ENCODE results near the gene KRTAP19-2. TPM values are rescaled to one million over a fixed set of nuclear protein-coding genes. Genes with fewer than 3 reads are reported as not detected.

KRTAP19-2 gene, protein sequence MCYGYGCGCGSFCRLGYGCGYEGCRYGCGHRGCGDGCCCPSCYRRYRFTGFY
- total RNA-seq (2016; rRNA removed; fragmentation: Illumina TruSeq; extraction: Trizol) (not detected in 2 replicates), polyA plus RNA-seq (2011; rRNA removed) (not detected in 2 replicates), polyA minus RNA-seq (2011; rRNA and poly(A)+ RNA removed; ENCODE audit: low replicate concordance) (not detected in 2 replicates), Bru-seq, nascent RNA (not detected), BruChase-seq, experiment 1, labeled RNA remaining after a 6-hour chase (not detected), BruChase-seq, experiment 2, labeled RNA remaining after a 2-hour chase (not detected)
- not detected in 2 replicates for total RNA-seq (2016; cell fraction: cytosol; rRNA removed; fragmentation: Illumina TruSeq; extraction: Trizol; ENCODE audit: low read depth)
- total RNA-seq (2016; cell fraction: insoluble cytoplasmic fraction; rRNA removed; fragmentation: Illumina TruSeq; extraction: Trizol), result not detected in 2 replicates
- total RNA-seq (2016; cell fraction: membrane; rRNA removed; fragmentation: Illumina TruSeq; extraction: Trizol), result not detected in 2 replicates
- not detected in 2 replicates for total RNA-seq (2016; cell fraction: nucleus; rRNA removed; fragmentation: Illumina TruSeq; extraction: Trizol)
- polyA plus RNA-seq (2011; cell fraction: cytosol; rRNA removed), result not detected in 2 replicates
- polyA plus RNA-seq (2011; cell fraction: nucleus; rRNA removed), result not detected in 2 replicates
- not detected in 2 replicates for polyA plus RNA-seq (2012)
- not detected in 2 replicates for polyA plus RNA-seq (2016; cell fraction: cytosol; fragmentation: Illumina TruSeq; extraction: Trizol; ENCODE audit: low read depth)
- not detected in 2 replicates for polyA plus RNA-seq (2016; cell fraction: insoluble cytoplasmic fraction; fragmentation: Illumina TruSeq; extraction: Trizol; ENCODE audit: low read depth)
- not detected in 2 replicates for polyA plus RNA-seq (2016; cell fraction: membrane; fragmentation: Illumina TruSeq; extraction: Trizol; ENCODE audit: low read depth)
- not detected in 2 replicates for polyA plus RNA-seq (2016; cell fraction: nucleus; fragmentation: Illumina TruSeq; extraction: Trizol; ENCODE audit: insufficient read depth, low read depth)
- not detected in 2 replicates for polyA minus RNA-seq (2011; cell fraction: cytosol; rRNA and poly(A)+ RNA removed)
- not detected in 2 replicates for polyA minus RNA-seq (2011; cell fraction: nucleus; rRNA and poly(A)+ RNA removed)
- long read RNA-seq, experiment 1, result 0 reads
- long read RNA-seq, experiment 2, result 0 reads

DNA sequence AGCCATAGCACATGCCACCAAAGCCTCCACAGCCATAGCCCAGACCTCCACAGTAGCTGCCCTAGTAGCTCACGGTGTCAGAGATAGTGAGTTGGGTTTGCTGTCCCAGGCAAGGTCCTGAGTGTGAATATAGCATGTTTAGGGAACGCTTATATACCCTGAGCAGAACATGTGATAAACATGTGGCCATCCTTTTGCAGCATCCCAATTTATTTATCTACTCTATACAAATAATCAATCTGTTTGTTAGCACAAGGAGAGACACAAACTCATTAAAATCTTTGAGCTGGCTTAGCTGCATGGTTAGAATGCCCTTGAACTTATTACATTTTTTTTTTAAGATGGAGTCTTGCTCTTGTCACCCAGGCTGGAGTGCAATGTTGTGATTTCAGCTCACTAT lies at the start of gene KRTAP19-2:
TSS of gene KRTAP19-2 (minus strand) at position 101 of the 400 bp plus-strand sequence. CDS start at position 13, 88 bp downstream.
- BruUV-seq (replicated peaks), result no TSS peak
- WGBS (ENCODE audit: low lambda C conversion rate), result 0% methylated on average over 2 of the region's 2 CpGs
- intact Hi-C loops (cut with micrococcal nuclease; ENCODE audit: unreplicated experiment) (no loop called here), in situ Hi-C loops (cut with HindIII; ENCODE audit: extremely low pct_ligation_motif_present, low pct_unique_long_range_greater_than_20kb) (no loop called here)
- no peak for TF ChIP-seq CBX1 (IDR thresholded peaks at IDR 0.05; ENCODE audit: low read depth)
- TF ChIP-seq NFE2L2 (IDR thresholded peaks at IDR 0.05; ENCODE audit: low read length), result no peak
- TF ChIP-seq ETS1 (CRISPR knock-in tag; IDR thresholded peaks at IDR 0.05), result no peak
- TF ChIP-seq ATF7-NPFF (CRISPR knock-in tag; IDR thresholded peaks at IDR 0.05; ENCODE audit: low read depth), result no peak
- TF ChIP-seq ARNT (IDR thresholded peaks at IDR 0.05), result no peak
- no peak for TF ChIP-seq KLF16 (CRISPR knock-in tag; IDR thresholded peaks at IDR 0.05)
- no peak for TF ChIP-seq REST (IDR thresholded peaks at IDR 0.05; ENCODE audit: borderline replicate concordance in 1 of 2, low read depth in 1 of 2, low read length in 2 of 2)
- H3K9ac ChIP-seq (ENCODE audit: insufficient read depth, low read depth, low read length), result no peak within 1 kb of the TSS
- no peak within 1 kb of the TSS for H3K4me2 ChIP-seq (ENCODE audit: low read depth, low read length)
- ATAC-seq (no peak), FAIRE-seq (no peak), DNase-seq (ENCODE audit: low spot score) (no peak)
- no peak within 1 kb of the TSS for H2AFZ ChIP-seq (ENCODE audit: low read length)
- no peak within 1 kb of the TSS for H3K4me3 ChIP-seq (replicated peaks in 1 of 3; ENCODE audit: insufficient read depth in 1 of 3, low read depth in 2 of 3, low read length in 3 of 3)
- ChIA-PET POLR2A (no interaction called here), CTCF (ENCODE audit: low intra/inter-chr PET ratio, low total read pairs) (no interaction called here)
- H3K9me3 ChIP-seq (ENCODE audit: low read length), result peaks cover 88% of the 10 kb centered on the region
- no peak within 1 kb of the TSS for H3K27ac ChIP-seq (ENCODE audit: extremely low read length, insufficient read depth, low read length)
- H3K79me2 ChIP-seq (ENCODE audit: insufficient read depth, low read length), result no peaks in the 10 kb centered on the region
- H4K20me1 ChIP-seq (ENCODE audit: insufficient read depth, low read length), result no peaks in the 10 kb centered on the region
- no peaks in the 10 kb centered on the region for H3K27me3 ChIP-seq (ENCODE audit: control insufficient read depth in 1 of 2, insufficient read depth in 2 of 2, low read length in 2 of 2)
- H3K4me1 ChIP-seq (ENCODE audit: insufficient read depth, low read length), result no peaks in the 10 kb centered on the region
- no peaks in the 10 kb centered on the region for H3K36me3 ChIP-seq (replicated peaks in 1 of 2; ENCODE audit: control insufficient read depth in 1 of 2, insufficient read depth in 2 of 2, low read length in 2 of 2)

Measured in HepG2 (cell line).